ACHN (cell line): Measurements from ENCODE around the gene OR4F15.
"Not testable (repeated sequence)": the region's sequence is repeated elsewhere in the genome, so short reads cannot be mapped to it uniquely, and the experiment has no call there.

Experiments
- DNase-seq: peaks from one replicate; pipeline ENCODE4 v3.0.0-alpha.2; 2015
- in situ Hi-C: cut with HindIII; loops from 2 replicates; pipeline ENCODE4 v1.10.0; 2017; ENCODE audit warnings: low sequenced_read_pairs, low pct_ligation_motif_present, low pct_unique_long_range_greater_than_20kb

The OR4F15 gene, protein sequence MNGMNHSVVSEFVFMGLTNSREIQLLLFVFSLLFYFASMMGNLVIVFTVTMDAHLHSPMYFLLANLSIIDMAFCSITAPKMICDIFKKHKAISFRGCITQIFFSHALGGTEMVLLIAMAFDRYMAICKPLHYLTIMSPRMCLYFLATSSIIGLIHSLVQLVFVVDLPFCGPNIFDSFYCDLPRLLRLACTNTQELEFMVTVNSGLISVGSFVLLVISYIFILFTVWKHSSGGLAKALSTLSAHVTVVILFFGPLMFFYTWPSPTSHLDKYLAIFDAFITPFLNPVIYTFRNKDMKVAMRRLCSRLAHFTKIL

DNA sequence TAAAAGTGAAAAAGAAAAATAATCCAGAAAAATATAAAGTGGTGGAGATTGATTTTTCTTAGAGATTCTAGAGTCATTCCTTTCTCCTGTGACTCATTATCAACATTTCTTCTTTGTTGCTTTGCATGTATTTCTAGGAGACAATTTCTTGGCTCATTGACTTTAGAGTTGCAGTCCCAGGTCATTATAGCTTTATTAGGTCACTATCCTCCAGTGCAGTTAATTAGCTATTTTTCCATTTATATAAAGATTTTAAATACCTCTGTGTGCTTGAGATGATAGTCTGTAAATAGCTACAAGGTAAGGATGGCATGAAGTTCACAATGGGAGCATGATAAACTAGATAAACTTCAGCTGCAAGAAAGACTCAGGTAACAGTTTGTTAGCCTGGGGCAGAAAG, at the start of gene OR4F15:
Gene OR4F15, plus strand, starts transcription at position 301 of the 400 bp plus-strand sequence. CDS start 5,985 bp downstream, outside the sequence.
- DNase-seq = no peak
- in situ Hi-C loops = no loop called here

DNA sequence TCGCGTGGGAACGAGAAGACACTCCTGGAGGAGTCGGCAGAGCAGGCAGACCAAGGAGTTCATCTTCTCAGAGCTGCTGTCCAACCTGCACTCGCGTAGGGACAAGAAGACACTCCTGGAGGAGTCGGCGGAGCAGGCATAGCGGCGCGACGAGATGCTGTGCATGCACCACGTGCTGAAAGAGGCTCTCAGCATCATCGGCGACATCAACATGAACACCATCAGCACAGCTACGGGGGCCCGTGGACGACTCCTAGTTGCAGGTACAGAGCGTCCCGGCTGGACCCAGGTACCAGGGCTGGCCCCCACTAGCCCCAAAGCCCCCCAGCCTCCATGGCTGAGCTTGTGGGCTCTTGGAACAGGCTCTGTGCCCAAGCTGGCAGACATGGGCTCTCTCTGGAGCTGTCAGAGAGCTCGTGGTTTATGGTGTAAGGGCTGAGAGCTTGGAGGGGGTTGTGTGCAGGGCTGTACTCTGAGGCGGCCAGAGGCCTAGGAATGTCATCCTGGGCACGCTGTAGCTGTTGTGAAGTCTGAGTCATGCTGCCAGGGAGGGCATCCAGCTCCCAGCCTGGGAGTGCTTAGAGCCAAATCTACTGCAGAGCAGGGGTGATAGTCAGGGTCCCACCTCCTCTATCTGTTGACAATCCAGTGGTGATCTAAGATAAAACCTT, 47.2 kb upstream of the OR4F15 start:
- DNase-seq = peak; percentile 68
- in situ Hi-C loops = not testable (repeated sequence)

DNA sequence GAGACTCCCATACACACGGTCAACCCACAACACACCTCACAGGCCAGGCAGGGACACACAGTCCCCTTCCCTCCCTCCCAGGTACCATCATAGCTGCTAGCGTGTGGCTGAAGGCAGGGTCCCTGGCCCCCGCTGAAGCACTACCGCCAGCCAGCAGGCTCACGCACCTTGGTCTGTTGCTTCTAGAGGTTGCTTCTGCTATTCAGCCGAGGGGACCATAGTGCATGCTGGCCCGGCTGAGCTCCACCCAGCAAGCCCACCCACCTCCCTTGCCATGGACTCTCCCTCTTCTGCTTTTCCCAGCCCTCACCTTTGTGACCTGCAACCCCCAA, 46.7 kb upstream of the OR4F15 start:
- DNase-seq, in situ Hi-C loops: not testable (repeated sequence)

DNA sequence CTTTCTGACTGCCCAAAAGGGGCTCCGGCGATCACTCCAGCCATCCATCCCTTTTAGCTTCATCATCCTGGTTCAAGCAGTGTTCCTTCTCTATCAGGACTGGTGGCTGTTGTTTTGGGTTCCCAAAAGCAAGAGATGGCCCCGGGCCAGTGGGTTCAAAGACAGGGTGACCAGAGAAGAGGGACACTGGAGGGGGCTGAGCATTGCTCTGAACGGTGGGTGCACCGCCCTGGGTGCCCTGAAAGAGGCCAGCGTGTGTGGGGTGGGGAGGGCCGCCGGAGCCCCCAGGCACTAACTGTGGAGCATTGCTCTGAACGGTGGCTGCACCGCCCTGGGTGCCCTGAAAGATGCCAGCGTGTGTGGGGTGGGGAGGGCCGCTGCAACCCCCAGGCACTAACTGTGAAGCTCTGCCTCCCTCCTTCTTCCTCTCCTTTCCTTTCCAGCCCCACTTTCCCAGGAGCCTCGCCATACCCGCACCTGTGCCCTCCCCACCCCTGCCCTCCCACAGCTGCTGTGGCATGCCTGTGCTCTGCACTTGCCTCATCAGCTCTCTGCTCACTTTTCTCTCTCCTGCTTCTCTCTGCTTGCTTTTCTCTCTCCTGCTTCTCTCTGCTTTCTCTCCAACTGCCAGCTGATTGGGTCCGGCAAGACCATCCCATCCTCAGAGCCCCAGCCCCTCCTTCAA, 46.1 kb upstream of the OR4F15 start:
- in situ Hi-C loops = no loop called here

DNA sequence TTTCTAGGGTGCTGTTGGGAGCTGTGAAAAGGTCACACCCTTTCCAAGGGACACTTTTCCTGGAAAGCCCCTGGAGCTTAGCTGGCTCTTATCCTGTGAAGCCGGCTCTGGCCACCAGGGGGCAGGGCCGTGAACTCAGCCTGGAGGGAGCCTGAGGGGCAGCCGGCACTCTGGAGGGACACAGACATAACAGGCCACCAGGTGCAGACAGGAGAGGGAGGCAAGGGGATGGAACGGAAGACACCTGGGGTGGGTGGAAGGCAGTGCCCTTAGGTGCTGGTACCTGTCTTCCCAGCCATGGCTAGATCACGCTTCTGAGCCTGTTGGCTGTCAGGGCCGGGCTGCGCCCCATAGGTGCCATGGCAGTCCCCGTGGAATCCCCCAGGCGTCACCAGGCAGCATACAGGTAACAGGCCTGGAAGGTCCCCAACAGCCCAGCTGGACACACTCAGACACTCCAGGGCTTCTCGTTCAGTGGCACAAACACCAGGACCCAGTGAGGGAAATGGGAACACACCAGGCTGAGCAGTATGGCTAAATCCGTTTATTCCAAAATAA, 44.8 kb upstream of the OR4F15 start:
- in situ Hi-C loops, DNase-seq: not testable (repeated sequence)

More for the DNA sequence above, 46.1 kb upstream of the OR4F15 start:
- DNase-seq = no peak

DNA sequence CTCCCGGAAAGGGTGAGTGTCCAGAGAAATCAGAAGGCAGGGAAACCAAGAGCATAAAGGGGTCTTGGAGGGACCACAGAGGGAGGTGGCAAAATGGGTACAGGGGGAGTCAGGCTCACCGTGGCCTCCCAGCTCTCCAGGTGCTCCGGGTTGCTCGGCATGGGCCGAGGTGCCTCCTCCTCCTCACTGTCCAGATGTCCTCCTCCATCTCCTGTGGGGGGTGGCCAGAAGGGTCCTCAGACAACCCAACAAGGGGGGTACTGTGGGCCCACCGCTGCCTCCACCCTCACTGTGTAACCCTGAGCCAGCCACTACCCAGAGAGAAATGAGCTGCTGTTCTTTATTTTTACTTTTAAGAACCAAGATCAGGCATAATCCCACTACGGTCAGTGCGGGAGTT, 39.1 kb upstream of the OR4F15 start:
- in situ Hi-C loops = no loop called here
- no peak for DNase-seq

DNA sequence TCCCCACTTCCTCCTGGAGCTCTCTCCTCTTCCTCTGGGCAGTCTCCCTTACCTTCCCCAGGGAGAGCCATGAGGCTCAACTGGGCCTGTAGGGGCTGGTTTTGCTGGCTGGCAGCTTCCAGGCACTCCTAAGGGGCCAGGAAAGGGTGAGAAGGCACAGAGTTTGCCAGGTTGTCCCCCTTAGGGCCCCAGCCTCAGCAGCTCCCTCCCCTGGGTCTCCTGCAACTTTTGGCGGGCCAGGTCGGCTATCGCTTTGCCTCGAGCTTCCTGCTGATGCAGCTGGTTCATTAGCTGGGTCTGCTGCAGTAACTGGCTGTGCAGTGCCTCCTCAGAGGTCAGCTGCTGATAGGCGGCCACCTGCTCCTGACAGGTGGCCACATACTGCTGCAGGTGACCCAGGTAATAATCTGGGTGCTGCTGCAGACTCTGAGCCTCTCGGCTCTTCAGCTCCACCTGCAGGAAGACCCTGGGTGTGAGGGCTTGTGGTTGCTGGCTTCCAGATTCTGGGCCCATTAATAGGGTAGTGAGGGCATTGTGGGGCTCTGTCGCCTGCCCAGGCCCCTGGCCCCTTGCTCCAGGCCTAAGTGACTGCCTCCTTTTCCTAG, 38.4 kb upstream of the OR4F15 start:
- DNase-seq = no peak
- in situ Hi-C loops = no loop called here

DNA sequence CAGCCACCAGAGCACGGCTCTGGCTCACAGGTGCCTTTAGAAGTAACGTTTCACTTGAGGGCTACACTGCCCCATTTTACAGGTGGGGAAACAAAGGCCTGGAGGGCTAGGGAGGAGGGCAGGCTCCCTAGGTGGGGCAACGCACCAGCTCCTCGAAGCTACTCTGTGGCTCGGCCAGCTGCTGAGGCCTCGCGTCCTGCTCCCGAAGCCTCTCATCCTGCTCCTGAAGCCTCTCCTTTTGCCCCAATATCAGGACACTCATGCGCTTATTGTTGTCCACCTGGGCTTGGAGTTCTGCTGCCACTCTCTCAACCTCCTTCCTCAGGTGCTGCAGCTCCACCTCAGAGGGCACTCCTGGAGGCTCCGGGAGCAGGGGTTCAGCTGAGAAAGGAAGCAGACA, 36.9 kb upstream of the OR4F15 start:
- in situ Hi-C loops = no loop called here
- no peak for DNase-seq

DNA sequence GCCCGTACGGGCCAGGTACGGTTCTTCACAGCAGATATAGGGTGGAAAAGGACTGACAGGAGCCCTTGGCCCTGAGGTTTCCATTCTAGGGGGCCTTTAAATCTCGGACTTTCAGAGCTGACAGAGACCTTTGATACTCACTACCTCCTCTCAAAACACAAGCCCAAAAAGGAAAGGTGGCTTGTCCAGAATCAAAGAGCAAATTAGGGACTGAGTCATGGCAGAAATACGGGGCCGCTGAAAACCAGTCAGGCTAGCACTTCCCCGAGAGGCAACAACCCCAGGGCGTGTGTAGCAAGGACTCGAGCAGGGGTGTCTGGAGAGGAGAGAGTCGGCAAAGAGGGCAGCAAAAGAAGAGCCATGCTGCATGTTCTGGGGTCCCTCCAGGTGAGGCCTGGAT, 33.4 kb upstream of the OR4F15 start:
- DNase-seq, in situ Hi-C loops: not testable (repeated sequence)

DNA sequence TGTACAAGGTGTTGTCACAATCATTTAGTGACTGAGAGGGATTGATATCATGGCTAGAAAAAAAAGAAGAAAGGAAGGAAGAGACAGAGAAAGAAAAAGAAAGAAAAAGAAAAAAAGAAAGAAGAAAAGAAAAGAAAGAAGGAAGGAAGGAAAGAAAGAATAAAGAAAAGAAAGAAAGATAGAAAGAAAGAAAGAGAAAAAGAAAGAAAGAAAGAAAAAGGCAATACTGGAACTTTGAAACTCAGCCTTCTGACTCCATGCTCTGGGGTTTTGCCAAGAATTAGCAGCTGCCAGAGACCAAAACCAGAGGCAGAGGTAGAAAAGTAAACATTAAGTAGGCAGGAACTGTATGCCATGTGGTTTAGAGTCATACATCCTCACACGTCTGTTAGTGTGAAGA, 31.8 kb upstream of the OR4F15 start:
- in situ Hi-C loops, DNase-seq: not testable (repeated sequence)

DNA sequence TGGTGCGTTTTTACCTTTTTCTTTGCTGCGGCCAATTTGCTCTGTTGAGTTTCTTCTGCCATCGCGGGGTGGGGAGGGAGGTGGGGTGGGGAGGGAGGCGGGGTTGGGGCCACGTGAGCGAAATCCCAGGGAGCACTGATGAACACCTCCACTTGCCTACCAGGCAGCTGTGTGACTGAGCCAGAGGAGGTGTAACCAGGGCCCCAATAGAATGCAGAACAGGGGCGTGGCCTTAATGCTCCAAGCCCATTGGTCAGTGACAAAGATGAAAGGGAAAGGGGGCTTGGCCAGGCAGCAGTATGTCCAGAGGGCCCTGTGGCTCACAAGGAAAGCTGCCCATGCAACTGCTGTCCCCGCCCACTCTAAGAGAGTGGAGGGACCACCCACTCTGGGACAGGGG, 30.1 kb upstream of the OR4F15 start:
- DNase-seq = no peak
- in situ Hi-C loops = no loop called here

DNA sequence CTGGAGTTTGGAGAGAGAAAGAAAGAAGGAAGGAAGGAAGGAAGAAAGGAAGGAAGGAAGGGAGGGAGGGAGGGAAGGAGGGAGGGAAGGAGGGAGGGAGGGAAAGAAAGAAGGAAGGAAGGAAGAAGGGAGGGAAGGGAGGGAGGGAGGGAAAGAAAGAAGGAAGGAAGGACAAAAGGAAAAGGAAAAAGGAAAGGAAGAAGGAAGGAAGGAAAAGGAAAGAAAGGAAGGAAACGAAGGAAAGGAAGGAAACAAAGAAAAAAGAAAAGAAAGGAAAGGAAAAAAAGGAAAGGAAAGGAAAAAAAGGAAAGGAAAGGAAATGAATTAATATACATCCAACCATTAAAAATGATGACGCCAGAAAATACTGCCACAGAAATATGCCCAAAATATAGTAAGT, 27.4 kb upstream of the OR4F15 start:
- in situ Hi-C loops = no loop called here
- DNase-seq = no peak

DNA sequence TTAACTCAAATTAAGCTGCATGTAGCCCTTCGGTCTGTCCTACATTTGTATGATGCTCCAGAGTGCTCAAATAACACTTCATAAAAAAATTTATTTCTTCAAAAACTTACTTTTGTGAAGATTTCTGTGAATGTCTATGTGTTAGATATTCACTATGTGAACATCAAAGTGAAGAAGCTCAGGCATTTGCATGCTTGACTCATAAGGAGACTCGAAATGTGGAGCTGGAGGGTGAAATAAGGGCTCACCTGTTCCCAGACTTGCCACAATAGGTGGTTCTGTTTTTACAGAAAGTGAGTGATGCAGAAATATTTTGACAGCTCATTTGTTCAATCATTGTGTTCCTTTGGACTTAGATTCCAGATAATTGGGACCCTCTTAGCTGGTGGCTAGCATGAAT, 25.6 kb upstream of the OR4F15 start:
- in situ Hi-C loops = not testable (repeated sequence)

DNA sequence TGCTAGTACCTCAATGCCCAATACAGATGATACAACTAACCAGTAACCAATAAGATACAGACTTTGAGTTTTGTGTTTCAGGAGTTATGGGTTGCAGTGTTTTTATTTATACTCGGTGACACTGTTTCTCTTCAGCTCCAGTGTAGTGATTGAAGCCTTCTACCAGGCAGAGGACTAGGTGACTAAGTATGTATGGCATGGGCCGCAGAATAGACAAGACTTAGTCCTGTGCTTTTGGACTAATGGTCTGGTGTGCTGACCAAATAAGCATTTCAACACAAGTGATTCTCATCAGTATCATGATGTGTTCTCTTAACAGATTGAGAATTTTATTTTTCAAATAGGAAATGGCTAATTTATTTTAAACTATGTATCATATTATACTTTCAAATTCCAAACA, 24.0 kb upstream of the OR4F15 start:
- in situ Hi-C loops, DNase-seq: not testable (repeated sequence)

More for the DNA sequence above, 25.6 kb upstream of the OR4F15 start:
- DNase-seq = not testable (repeated sequence)

DNA sequence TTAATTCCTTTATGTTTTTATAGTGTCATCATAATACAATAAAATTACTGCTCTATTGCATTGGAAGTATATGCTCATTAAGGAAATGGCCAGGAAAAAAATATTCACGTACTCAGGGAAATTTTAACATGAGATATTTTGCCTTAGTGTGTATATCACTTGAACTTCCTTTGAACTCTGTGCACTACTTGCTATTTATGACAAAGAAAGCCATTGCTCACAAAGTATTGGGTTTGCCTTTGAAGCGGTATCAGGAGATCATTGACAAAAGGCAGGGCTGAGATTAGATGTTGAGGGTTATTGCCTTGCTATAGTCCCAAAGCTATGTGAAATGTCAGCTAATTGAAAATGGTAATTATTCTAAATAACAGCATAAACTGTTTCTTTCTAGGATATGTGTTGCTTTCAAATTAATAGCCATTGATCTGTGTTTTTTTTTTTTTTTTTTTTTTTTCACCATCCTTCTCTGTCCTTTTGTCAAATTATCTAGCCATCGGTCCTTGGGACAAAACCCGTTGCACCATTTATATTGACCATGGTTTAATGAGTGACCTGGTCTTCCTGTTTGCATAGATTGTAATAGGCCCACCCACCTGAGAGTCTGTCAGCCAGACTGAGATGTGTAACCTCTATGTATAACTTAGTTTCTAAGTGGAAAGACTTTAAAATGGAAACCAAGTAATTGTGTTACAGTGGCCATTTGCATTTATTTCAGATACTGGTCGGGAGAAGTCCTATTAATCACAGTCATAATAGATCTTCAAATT, 23.3 kb upstream of the OR4F15 start:
- in situ Hi-C loops, DNase-seq: not testable (repeated sequence)

DNA sequence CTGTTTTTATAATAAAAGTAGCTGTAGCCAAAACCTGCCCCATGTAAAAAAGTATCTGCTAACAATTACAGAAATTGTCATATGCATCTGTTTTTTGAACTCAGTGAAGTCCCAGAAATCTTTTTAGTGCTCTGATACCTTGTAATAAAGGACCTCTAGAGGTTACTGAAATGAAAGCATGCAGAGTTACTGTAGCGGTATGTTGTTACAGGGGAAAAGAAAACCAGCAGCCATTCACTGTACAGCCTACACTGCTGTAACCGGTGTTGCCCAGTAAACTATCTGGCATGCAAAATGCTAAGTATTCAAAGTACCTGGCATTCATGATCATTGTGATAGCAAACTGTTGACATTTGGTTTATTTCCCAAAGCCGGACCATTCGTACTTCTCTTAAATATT, 21.3 kb upstream of the OR4F15 start:
- DNase-seq, in situ Hi-C loops: not testable (repeated sequence)

DNA sequence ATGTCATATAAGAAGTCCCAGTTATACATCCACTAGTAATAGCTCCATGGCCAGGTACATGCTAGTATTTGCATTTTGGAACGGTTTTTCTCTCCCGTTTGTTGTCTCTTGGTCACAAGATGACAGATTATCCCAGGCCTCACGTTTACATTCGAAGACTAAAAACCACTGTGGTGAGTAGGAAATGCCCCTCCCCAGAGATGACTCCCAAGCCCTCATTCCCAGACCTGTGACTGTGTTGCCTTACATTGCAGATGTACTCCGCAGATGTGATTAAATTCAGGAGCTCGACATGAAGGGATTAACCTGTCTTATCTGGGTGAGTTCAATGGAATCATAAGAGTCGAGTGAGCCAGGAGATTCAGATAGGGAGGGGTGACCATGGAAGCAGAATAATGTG, 18.0 kb upstream of the OR4F15 start:
- in situ Hi-C loops, DNase-seq: not testable (repeated sequence)

DNA sequence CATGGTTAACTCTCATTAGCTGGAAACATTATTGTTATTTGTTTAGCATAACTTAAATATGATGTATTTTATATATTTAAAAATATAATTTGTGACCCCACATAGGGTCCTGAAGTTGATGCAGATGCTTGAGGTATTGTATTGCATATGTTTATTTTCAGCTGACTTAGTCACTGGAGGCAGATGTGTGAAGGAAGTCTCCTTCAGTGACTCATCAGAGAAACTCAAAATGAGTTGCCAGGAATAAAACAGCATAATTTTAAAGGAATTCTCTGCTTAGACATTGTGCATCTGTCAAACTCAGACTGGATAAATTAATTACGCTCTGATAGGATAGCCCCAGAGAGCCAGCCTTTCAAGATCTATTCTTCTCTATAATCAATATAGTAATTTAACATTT, 16.5 kb upstream of the OR4F15 start:
- in situ Hi-C loops = no loop called here
- DNase-seq = peak; percentile 46
